DMS153 treated with DMSO at 0.1 percent for 48 hours (cell line): ENCODE data around the gene MLN.

Experiments
- DNase-seq: peaks from one replicate; lab custom pipeline; 2025; ENCODE audit not compliant: unreplicated experiment; lab: John Stamatoyannopoulos, UW

MLN gene, protein sequence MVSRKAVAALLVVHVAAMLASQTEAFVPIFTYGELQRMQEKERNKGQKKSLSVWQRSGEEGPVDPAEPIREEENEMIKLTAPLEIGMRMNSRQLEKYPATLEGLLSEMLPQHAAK

DNA sequence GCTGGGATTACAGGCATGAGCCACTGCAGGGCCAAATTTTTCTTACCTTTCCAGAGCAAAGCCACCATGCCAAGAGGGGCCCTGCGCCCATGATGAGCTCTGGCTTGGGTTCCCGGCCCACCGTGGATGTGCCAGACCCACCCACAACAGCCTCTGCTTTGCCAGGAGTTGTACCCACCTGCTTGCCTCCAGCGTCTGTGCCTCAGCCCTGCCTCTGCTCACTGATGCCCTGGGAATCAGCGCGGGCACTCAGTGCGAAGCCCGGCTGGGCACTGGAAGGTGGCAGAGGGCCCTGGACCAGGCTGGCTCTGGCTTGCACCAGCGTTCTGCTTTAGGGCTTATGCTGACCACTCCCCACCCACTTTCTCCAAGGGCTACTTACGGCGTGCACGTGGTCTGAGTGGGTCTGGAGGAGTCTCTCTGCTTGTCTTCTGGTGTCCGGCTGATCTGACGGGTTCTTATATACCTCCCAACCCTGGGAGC lies at the start of gene MLN:
Gene MLN, minus strand, starts transcription at position 433 of the 483 bp plus-strand sequence. CDS start 2,840 bp downstream, outside the sequence.
- DNase-seq = no peak

DNA sequence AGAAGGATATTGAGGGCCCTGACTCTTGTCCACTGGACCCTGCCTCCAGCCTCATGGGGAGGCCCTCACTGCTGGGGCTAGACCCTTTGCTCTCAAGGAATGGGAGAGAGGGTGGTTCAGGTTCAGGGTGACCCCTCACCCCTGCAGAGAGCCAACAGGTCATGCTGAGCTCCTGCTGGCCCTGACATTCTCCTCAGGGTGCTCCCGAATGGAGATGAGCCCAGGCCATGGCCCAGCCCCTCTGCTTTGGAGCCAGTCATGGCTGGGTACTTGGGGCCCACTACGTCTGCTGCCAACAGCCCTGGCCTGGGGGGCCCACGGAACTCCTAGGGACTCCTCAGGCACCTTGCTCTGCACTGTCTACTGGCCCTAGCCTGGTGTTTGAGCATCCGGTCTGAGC lies 49.2 kb upstream of the MLN start:
- DNase-seq = no peak

DNA sequence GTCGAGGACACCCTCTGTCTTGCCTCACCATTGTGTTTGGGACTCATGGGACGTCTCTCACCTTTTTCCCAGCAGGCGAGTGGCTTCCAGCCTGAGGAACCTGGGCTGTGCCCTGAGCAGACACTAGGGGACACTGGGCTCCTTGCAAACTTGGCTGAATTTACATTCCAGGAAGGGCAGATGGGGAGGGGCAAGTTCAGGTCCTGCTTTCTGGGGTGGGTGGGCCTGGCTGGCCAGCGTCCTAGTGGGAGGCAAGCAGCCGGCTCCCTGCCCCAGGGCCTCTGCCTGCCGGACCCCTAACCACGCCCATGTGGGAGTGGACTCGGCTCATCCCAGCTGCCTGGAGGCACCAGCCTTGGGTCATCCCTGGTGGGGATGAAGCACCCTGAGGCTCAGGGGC lies 48.2 kb upstream of the MLN start:
- DNase-seq = no peak

DNA sequence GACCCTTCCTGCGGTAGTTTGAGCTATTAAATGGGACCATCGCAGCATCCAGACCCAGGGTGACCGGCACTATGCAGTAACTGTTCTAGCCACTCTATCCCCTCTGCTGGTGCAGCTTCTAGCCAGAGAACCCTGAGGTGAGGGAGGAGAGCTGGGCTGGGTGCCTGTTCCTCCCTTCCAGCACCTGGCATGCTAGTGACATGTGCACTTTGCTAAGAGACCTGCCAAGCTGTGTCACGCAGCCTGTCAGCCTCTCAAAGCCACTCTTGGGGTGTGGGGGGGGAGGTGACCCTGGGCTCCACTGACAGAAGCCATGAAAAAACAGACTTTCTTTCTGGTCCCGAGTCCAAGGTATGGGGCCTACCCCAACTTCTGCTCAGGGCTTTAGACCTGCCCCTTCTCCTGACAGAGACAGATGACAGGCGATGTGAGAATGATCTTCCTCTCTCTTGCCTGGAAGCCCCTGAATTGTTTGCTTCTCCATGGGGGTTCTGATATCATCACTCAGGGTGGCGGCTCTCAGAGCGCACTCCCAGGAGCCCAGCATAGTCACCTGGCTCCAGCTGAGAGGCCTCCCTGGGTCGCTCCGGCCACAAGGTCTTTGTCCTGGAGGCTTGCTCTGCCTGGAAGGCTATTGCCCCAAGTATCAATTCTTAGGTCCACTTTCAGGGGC lies 47.2 kb upstream of the MLN start:
- no peak for DNase-seq

DNA sequence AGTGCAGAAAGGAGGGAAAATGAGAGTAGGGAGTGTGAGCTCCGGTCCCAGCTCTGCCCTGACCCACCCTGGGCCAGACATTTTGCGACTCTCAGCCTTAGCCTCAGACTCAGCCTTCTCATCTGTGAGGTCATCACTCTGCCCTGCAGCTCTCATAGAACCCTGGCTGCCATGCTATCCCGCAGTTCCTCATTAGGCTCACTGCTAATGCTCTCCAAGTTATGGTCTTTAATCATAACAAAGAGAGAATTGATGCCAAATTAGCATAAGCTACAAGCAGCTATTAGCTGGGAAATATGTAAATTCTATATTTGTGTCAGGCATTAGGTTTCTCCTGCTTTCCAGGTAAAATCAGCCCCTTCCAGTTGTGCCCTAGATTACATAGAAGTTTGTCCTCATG lies 46.5 kb upstream of the MLN start:
- DNase-seq = no peak

DNA sequence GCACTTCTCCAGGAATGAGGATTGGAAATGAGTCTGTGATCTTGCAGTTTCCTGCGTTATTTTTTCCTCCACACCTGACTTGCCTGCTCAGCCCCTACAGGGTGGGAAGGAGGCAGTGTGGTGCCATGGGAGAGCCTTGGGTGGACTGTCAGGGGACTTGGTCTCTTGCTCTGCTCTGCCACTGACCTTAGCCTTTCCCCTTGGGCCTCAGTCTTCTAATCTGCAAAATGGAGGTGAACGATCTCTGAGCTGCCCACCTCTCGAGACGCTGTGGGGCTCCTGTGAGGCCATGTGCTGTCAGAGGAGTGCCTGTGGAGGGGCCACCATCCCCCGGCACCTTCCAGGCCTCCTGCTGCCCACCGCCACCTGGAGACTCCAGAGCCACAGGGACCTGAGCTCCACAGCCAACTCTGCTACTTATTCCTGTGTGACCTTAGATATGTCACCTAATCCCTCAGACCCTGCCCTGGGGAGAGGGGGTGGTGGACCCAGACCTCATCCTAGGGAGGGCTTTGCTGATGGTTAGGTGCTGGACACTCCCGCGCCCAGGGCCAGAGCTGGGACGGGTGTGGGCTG lies 45.8 kb upstream of the MLN start:
- no peak for DNase-seq

DNA sequence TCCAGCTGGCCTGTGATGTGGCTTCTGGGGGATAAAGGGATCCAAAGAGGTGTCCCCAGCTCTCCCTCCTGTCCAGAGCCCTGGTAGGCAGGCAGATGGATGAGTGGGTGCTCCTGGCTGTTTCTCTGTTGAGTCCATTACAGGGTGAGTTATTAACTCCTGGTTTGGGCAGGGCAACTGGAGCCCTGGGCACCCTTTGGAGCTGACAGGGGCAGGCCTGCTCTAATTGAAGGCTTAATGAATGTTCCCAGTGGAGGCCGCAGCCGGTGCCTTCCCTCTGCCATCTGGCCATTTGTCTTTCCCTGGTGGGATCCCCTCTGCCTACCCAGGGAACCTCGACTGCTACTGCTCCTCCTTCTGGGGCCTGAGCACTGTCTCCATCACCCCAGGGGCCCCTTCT lies 44.7 kb upstream of the MLN start:
- no peak for DNase-seq

DNA sequence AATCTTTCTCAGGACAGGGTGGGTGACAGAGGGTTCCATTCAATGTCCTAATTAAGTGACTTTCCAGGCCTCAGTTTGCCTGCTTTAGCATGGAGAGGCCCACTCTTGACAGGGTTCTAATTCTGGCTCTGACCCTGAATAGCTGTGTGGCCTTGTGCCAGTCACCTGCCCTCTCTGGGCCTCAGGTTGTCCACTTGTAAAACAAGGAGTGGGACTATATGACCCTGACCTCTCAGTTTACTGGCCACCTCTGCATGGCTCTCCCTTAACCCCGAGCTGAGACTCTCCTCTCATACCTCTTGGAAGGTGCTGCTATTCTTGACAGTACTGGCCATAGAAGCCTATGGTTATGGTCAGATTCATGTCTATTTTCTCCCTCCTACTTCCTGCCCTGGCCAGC lies 44.1 kb upstream of the MLN start:
- no peak for DNase-seq

DNA sequence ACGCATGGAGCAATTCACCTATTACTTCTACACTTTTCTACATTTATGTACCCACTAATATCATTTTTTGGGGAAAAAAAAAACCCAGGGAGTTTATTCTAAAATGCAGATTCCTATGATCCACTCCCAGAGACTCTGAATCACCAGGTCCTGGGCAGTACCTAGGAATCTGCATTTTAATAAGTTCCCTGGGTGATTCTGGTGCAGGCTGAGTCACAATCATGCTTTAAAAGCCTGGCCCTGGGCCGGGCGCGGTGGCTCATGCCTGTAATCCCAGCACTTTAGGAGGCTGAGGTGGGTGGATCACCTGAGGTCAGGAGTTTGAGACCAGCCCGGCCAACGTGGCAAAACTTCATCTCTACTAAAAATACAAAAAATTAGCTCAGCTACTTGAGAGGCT lies 43.3 kb upstream of the MLN start:
- DNase-seq = no peak

DNA sequence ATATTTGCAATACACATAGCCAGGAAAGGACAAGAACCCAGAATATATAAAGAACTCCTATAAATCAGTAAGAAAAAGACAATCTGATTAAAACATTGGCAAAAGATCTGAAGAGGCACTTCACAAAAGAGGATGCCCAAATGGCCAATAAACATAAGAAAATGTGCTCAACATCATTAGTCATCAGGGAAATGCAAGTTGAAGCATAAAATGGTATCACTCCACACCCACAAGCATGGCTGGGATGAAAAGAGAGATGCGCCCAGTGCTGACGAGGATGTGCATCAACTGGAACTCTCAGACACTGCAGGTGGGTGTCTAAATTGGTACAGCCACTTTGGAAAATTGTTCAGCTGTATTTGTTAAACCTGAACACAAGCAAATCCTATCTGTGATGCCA lies 42.4 kb upstream of the MLN start:
- no peak for DNase-seq

DNA sequence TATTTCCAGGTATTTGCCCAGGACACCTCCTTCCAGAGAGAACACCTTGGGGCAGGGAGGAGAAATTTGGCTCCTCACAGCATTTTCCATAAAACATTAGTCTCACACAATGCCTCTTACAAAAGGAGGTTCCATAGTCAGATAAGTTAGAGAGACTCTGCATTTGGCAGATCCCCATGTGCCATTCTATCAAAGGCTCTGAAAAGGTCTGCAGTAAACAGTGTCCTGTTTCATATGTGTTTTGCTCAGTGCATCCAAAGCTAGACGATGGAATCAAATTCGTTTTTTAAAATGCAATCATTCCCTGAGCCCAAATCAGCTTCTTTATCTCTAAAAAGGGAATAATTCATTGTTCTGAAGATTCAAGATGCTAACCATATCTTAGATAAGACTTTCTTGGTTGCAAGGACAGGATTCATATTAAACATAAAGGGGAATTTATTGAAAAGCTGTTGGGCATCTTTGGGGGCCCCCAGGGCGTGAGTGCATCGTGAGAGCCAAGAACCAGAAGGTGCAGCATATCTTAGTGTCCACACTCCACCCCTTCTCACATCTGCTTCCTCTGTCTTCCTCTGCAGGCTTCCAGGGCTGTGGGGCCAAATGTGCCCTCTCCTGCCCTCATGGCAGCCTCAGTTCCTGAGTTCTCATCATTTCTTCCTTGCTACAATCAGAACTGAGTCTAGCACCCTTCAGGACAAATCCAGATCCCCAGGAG lies 41.4 kb upstream of the MLN start:
- DNase-seq = no peak

DNA sequence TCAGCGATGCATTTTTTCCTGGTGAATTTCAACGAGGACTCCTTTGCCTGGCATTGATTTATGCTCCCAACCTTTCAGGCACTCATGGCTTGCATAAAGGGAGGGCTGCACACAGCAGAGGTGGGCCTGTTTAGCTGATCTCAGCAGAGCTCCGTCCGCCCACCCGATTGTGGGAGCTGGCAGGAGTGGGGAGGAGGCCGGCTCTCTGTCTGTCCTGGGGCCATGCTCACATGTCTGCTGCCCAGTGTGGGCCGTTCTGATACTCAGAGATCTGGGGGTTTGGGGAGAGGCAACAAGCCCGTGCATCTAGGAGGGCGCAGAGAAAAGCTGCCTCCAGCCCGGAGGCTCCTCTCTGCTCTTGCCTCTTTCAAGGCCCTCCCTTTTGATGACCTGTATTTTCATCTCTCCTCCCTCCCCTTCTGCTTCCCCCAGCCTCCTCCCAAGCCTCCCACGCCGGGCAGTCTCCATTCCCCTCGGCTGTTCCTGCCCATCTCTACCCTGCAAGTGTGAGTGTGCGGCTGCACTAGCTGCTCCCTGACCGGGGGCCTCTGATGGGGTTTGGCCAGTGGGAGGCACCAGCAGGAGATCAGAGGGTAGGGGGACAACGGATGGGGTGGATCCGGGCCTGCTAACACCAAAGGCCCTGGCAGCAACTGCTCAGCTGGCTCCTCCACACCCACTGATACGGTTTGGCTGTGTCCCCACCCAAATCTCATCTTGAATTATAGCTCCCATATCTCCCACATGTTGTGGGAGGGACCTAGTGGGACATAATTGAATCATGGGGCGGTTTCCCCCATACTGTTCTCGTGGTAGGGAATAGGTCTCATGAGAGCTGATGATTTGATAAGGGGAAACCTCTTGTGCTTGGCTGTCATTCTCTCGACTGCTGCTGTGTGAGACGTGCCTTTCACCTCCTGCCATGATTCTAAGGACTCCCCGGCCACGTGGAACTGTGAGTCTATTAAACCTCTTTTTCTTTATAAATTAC lies 39.6 kb upstream of the MLN start:
- DNase-seq = no peak

DNA sequence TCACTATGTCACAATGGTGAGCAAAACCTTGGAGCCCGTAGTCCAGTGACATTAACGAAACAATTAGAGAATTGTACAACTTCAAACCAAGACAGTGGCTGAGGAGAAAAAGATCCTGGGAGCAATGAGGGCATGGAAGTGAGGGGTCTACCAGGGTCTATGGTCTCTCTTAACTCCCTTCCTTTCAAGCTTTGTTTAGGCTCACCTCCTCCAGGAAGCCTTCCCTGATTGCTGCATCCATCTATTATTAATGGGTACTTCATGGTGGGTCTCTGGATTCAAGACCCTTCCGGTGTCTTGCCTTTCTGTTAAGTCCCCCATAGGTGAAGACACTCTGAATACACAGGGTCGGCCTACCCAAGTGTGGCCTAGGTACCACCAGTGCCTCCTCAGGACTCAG lies 38.1 kb upstream of the MLN start:
- no peak for DNase-seq

DNA sequence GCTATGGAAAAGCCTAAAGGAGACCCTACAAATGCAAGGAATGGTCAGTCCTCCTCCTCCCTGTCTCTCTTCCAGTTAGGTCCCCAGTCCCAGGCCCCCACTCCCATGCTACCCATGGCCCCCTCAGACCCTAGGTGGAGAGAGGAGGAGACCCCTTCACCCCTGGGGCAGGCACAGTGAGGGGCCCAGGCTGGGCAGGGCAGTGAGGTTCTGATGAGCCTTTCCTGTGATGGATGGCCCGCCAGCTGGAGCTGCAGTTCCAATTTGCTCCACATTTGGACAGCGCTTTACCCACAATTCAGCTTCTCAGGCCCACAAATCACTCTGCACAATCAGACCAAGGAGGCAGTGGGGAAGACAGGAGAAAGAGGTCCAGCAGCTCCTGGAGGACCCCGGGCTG lies 37.3 kb upstream of the MLN start:
- no peak for DNase-seq

DNA sequence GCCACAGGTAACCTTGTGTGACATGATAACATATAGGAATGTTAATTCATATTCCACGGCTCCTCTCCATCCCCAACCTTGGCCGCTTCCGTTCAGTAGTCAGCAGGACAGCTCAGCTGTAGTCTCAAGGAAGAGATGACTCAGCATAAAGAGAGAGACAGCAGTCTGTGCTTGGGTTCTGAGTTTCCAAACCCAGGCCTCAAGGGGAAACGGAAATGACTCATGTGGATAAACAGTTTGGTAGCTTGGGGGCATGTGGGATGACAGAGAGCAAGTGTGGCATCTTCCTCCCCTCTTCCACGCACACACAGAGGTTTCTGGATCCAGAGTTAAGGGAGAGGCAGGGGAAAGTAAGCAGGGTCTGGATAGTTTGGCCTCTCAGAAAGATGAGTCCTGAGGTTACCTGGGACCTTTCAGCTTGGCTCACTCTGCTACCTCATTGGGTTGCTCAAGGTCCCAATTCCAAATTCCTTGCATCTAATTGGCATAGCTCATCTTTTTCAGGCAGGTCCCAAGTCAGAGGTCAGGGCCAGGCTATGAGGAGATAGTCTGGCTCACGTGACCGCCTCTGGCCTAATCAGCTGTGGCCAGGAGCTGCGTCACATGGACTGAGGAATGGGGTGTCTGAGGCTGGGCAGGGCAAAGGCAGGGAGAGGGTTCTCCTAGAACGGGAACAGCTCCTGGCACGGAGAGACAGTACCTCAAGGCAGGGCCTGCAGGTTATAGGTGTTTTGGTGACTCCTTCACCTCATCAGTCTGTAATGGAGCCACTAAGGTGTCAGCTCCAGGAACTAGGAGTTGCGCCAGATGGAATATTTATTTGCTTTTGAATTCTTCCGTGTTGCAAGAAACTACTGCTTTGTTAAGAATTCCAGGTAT lies 36.5 kb upstream of the MLN start:
- DNase-seq = peak; percentile 81

DNA sequence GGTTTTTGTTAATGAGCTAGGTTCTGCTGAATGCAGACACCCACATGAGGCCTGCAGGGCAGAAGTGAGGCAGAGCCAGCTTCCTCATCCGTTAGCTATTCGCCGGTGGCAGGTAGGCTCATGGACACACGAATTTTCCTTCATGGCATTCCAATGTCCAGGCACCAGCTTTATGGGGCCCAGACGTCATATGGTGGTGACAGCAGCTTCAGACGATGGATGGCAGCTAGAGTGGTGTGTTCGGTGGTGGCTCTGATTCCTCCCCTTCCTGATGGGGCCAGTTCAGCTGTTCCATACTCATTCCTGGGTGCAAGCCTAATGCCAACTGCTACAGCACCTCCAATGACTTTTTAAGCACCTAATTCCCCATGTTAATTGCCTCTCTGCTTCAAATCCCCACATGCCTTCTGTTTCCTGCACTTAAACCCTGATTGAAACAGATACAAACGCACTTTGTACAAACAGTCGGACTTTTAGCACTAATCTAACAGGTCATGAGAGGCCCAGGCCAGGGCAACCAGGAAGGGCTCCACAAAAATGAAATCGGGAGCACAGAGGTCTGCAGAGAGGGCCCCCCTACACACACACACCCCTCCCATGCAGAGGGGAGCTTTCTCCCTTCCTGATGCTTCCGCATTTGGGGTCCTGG lies 35.7 kb upstream of the MLN start:
- no peak for DNase-seq

DNA sequence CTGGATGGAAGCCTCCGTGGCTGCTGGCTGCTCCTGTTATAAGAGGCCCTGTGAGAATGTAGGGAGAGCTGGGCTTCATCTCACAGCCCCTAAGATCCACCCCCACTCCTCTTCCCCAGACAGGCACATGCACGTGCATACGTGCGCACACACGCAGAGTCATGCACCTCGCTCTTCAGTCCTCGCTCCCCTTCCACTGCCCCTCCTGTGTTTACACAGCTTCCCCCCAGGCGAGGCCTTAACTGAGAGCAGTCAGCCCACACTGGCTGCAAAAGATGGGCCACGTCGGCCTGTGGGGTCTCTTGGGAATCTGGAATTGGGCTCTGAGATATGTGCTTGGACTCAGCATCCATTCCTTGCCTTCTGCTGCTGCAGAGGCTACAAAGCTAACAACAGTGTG lies 35.2 kb upstream of the MLN start:
- no peak for DNase-seq

DNA sequence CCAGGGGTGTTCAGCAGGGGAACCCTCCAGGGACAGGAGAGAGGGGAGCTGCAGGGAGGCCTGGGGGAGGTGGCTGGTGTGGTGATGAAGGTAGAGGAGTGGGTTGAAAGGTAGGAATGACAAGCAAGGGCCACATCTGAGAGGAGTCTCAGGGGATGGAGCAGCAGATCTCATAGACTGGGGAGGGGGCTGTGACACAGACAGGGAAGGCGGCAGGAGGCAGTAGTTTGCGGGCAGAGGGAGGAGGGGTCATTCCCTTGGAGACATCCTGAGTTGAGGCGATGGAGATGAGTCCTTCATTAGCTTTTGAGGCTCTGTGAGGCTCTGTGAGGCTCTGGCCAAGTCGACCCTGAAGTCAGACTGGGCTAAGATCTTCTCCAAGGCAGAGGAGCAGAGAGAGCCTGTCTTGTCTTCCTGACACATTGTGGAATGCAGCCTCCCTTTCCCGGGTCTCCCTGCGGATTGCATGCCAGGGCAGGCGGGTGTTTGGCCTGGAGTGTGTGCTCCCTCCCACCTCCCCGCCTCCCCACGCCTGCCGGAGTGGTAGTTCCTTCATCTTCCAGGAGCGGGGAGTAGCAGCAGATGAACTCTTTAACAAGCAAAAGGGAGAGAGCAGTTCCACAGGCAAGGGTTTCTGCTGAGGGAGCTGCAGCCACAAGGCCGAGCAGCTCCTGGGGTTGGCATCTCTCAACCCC lies 34.3 kb upstream of the MLN start:
- no peak for DNase-seq
